Natural killer cell (primary cell): ENCODE results near the gene BCL2L11. TPM values are rescaled to one million over a fixed set of nuclear protein-coding genes. Genes with fewer than 3 reads are reported as not detected.

ENCODE experiments used
- ATAC-seq, 3 donors: fragments of 150-1000 bp in 2 of 3; fragments of 200-7000 bp in 1 of 3; cut with Tn5 transposase; 1 replicate in 1 of 3; 2 replicates in 2 of 3; pipeline ENCODE4 v1.10.0; 2021; ENCODE audit warnings: mild to moderate bottlenecking in 2 of 3, moderate library complexity in 2 of 3
- DNase-seq, 2 donors: peaks; one replicate each; pipeline versions ENCODE4 v3.0.0 to v3.0.0-alpha.2; 2013 to 2021; ENCODE audit warnings: mixed read lengths in 1 of 2
- H3K27ac ChIP-seq: one replicate; pipeline ENCODE4 v1.5.1; 2013; ENCODE audit warnings: mild to moderate bottlenecking, low read length
- H3K27me3 ChIP-seq: one replicate; pipeline ENCODE4 v1.6.1; 2013; ENCODE audit warnings: low read length; ENCODE audit not compliant: control insufficient read depth, insufficient read depth
- H3K36me3 ChIP-seq: one replicate; pipeline ENCODE4 v1.6.1; 2013; ENCODE audit warnings: low read length; ENCODE audit not compliant: control insufficient read depth, insufficient read depth
- H3K4me1 ChIP-seq: one replicate; pipeline ENCODE4 v1.6.1; 2013; ENCODE audit warnings: low read length; ENCODE audit not compliant: control insufficient read depth, insufficient read depth
- H3K4me3 ChIP-seq: one replicate; pipeline ENCODE4 v1.5.1; 2013; ENCODE audit warnings: low read length
- H3K9me3 ChIP-seq: one replicate; pipeline ENCODE4 v1.6.1; 2013; ENCODE audit warnings: low read length; ENCODE audit not compliant: control insufficient read depth, insufficient read depth
- H3K27ac Mint-ChIP-seq, 2 donors: one replicate each; pipeline ENCODE4 v1.8.0; 2022; ENCODE audit warnings: mild to moderate bottlenecking in 2 of 2, mixed read lengths in 2 of 2, moderate library complexity in 1 of 2
- H3K27me3 Mint-ChIP-seq, 2 donors: one replicate each; pipeline ENCODE4 v1.8.0; 2022; ENCODE audit warnings: low read depth in 2 of 2, mixed read lengths in 2 of 2
- H3K36me3 Mint-ChIP-seq: one replicate; pipeline ENCODE4 v1.8.0; 2022; ENCODE audit warnings: mixed read lengths
- H3K4me1 Mint-ChIP-seq, 2 donors: one replicate each; pipeline ENCODE4 v1.8.0; 2022; ENCODE audit warnings: mixed read lengths in 2 of 2
- H3K4me3 Mint-ChIP-seq: one replicate; pipeline ENCODE4 v1.8.0; 2022; ENCODE audit warnings: mild to moderate bottlenecking, moderate library complexity, mixed read lengths
- H3K9me3 Mint-ChIP-seq, 2 donors: one replicate each; pipeline ENCODE4 v1.8.0; 2022; ENCODE audit warnings: mixed read lengths in 2 of 2
- CTCF ChIP-seq: fragments of 200-600 bp; IDR thresholded peaks from one replicate; pipeline ENCODE4 v1.8.0; 2022; ENCODE audit warnings: antibody characterized with exemption
- WGBS: methylation state at CpG from one replicate; pipeline ENCODE4 v1.1.7; 2013; ENCODE audit warnings: missing lambda C conversion rate; ENCODE audit not compliant: insufficient coverage; 5-methylcytosine and 5-hydroxymethylcytosine counted together
- intact Hi-C: fragments of 100-400 bp; cut with micrococcal nuclease; formaldehyde crosslinking; loops from one replicate; pipeline ENCODE4 v1.14.2; 2022
- total RNA-seq, 4 donors: library from RNA; stranded (reverse); fragments of 120-200 nt in 1 of 4; gene quantifications; one replicate each; pipeline versions ENCODE4 v1.2.3 to v1.2.4, GENCODE V29; 2013 to 2022

Gene BCL2L11
- total RNA-seq, 3 donors from 2014 or later (not counting 1 experiment from before 2014, with no cell fraction given) = 27.4 to 56.9 (median 39.9) TPM

GRCh38 chr2:111171337-111171930, 50.7 kb downstream of the BCL2L11 start:
- ATAC-seq = no peak
- no peak for TF ChIP-seq CTCF
- H3K9me3 ChIP-seq = no peaks in the 10 kb centered on the region
- WGBS = 81% methylated on average over 10 of the region's 10 CpGs
- peaks cover 6% of the 10 kb centered on the region for H3K4me1 ChIP-seq
- DNase-seq = no peak
- Mint-ChIP-seq H3K4me1 (no peaks in the 10 kb centered on the region), H3K36me3 (no peaks in the 10 kb centered on the region), H3K27me3 (peaks cover 11 to 13% of the 10 kb centered on the region in 2 donors), H3K4me3 (no peak overlapping the region), H3K9me3 (no peaks in the 10 kb centered on the region), H3K27ac (no peak overlapping the region)
- H3K36me3 ChIP-seq = peaks cover 2% of the 10 kb centered on the region
- intact Hi-C loops = no loop called here
- H3K27me3 ChIP-seq = no peaks in the 10 kb centered on the region
- H3K4me3 ChIP-seq = no peak overlapping the region
- H3K27ac ChIP-seq = no peak overlapping the region

GRCh38 chr2:111172666-111173065, 52.0 kb downstream of the BCL2L11 start:
- 91% methylated on average over 5 of the region's 5 CpGs for WGBS
- Mint-ChIP-seq H3K27me3 (peaks cover 11 to 13% of the 10 kb centered on the region in 2 donors), H3K4me3 (no peak overlapping the region), H3K27ac (no peak overlapping the region), H3K9me3 (no peaks in the 10 kb centered on the region), H3K36me3 (no peaks in the 10 kb centered on the region), H3K4me1 (no peaks in the 10 kb centered on the region)
- Histone ChIP-seq H3K27ac (no peak overlapping the region), H3K27me3 (no peaks in the 10 kb centered on the region), H3K9me3 (no peaks in the 10 kb centered on the region), H3K4me1 (peaks cover 3% of the 10 kb centered on the region), H3K4me3 (no peak overlapping the region), H3K36me3 (peaks cover 2% of the 10 kb centered on the region)
- intact Hi-C loops = no loop called here
- DNase-seq (no peak), ATAC-seq (no peak)
- no peak for TF ChIP-seq CTCF

GRCh38 chr2:111173338-111173737, 52.6 kb downstream of the BCL2L11 start:
- 90% methylated on average over 7 of the region's 7 CpGs for WGBS

More at GRCh38 chr2:111173338-111173737, 52.6 kb downstream of the BCL2L11 start:
- no peaks in the 10 kb centered on the region for H3K36me3 ChIP-seq
- Mint-ChIP-seq H3K36me3 (no peaks in the 10 kb centered on the region), H3K27me3 (peaks cover 11 to 13% of the 10 kb centered on the region in 2 donors), H3K4me1 (no peaks in the 10 kb centered on the region), H3K4me3 (no peak overlapping the region), H3K9me3 (no peaks in the 10 kb centered on the region), H3K27ac (no peak overlapping the region)
- no peaks in the 10 kb centered on the region for H3K9me3 ChIP-seq
- H3K4me3 ChIP-seq = no peak overlapping the region
- H3K27ac ChIP-seq = no peak overlapping the region
- no peak for ATAC-seq
- intact Hi-C loops = no loop called here
- DNase-seq = no peak
- H3K27me3 ChIP-seq = no peaks in the 10 kb centered on the region
- TF ChIP-seq CTCF = no peak
- H3K4me1 ChIP-seq = no peaks in the 10 kb centered on the region
